ACC112 (cell line): Measurements from ENCODE around the gene TSPAN9.

ENCODE experiments used
- H2AFZ ChIP-seq: fragments of 200-600 bp; sonication (generic); one replicate; pipeline ENCODE4 v1.6.0; 2017; ENCODE audit warnings: antibody characterized with exemption, low read length; ENCODE audit not compliant: unreplicated experiment
- H3K27ac ChIP-seq: fragments of 200-600 bp; sonication (generic); 2 replicates; pipeline ENCODE4 v1.5.1; 2014; ENCODE audit warnings: low read depth, mild to moderate bottlenecking, antibody characterized with exemption, low read length, moderate library complexity
- H3K27me3 ChIP-seq: fragments of 200-600 bp; sonication (generic); 2 replicates; pipeline ENCODE4 v1.6.1; 2014; ENCODE audit warnings: mild to moderate bottlenecking, antibody characterized with exemption, low read length, moderate library complexity, mixed read lengths; ENCODE audit not compliant: insufficient read depth
- H3K36me3 ChIP-seq: fragments of 200-600 bp; sonication (generic); 2 replicates; pipeline ENCODE4 v1.6.1; 2016; ENCODE audit warnings: mild to moderate bottlenecking, antibody characterized with exemption, low read length, moderate library complexity, mixed read lengths; ENCODE audit not compliant: insufficient read depth
- H3K4me1 ChIP-seq: fragments of 200-600 bp; sonication (generic); one replicate; pipeline ENCODE4 v1.6.1; 2016; ENCODE audit warnings: low read length, mixed read lengths; ENCODE audit not compliant: insufficient read depth, unreplicated experiment, control insufficient read depth
- H3K4me3 ChIP-seq: fragments of 200-600 bp; sonication (generic); 2 replicates; pipeline ENCODE4 v1.5.1; 2014; ENCODE audit warnings: mild to moderate bottlenecking, low read depth, low read length
- H3K79me2 ChIP-seq: fragments of 200-600 bp; sonication (generic); one replicate; pipeline ENCODE4 v1.6.0; 2016; ENCODE audit warnings: low read length; ENCODE audit not compliant: control insufficient read depth, unreplicated experiment, insufficient read depth

Gene TSPAN9

GRCh38 chr12:3144495-3144894 lies 67.3 kb downstream of the TSPAN9 start:
- Histone ChIP-seq H3K79me2 (no peaks in the 10 kb centered on the region), H3K36me3 (no peaks in the 10 kb centered on the region), H2AFZ (no peak overlapping the region), H3K27me3 (no peaks in the 10 kb centered on the region), H3K4me3 (no peak overlapping the region), H3K4me1 (no peaks in the 10 kb centered on the region), H3K27ac (no peak overlapping the region)

GRCh38 chr12:3145033-3145432 lies 67.9 kb downstream of the TSPAN9 start:
- no peaks in the 10 kb centered on the region for H3K4me1 ChIP-seq
- no peak overlapping the region for H3K27ac ChIP-seq
- no peaks in the 10 kb centered on the region for H3K79me2 ChIP-seq
- no peak overlapping the region for H2AFZ ChIP-seq
- no peaks in the 10 kb centered on the region for H3K27me3 ChIP-seq
- no peak overlapping the region for H3K4me3 ChIP-seq
- H3K36me3 ChIP-seq: no peaks in the 10 kb centered on the region

GRCh38 chr12:3145546-3146310 lies 68.5 kb downstream of the TSPAN9 start:
- H3K79me2 ChIP-seq: no peaks in the 10 kb centered on the region

GRCh38 chr12:3147260-3147659 lies 70.1 kb downstream of the TSPAN9 start:
- Histone ChIP-seq H3K36me3 (no peaks in the 10 kb centered on the region), H3K27ac (no peak overlapping the region), H3K79me2 (no peaks in the 10 kb centered on the region), H2AFZ (no peak overlapping the region), H3K27me3 (no peaks in the 10 kb centered on the region), H3K4me3 (no peak overlapping the region), H3K4me1 (peaks cover 18% of the 10 kb centered on the region)

More at GRCh38 chr12:3145546-3146310, 68.5 kb downstream of the TSPAN9 start:
- H3K27me3 ChIP-seq: no peaks in the 10 kb centered on the region
- H3K4me1 ChIP-seq: peaks cover 3% of the 10 kb centered on the region
- no peak overlapping the region for H3K4me3 ChIP-seq
- no peak overlapping the region for H2AFZ ChIP-seq
- no peak overlapping the region for H3K27ac ChIP-seq
- H3K36me3 ChIP-seq: no peaks in the 10 kb centered on the region

GRCh38 chr12:3148366-3149000 lies 71.3 kb downstream of the TSPAN9 start:
- H3K4me1 ChIP-seq: peaks cover 18% of the 10 kb centered on the region
- no peaks in the 10 kb centered on the region for H3K79me2 ChIP-seq
- no peak overlapping the region for H3K27ac ChIP-seq
- no peaks in the 10 kb centered on the region for H3K36me3 ChIP-seq
- H3K4me3 ChIP-seq: no peak overlapping the region
- no peak overlapping the region for H2AFZ ChIP-seq
- H3K27me3 ChIP-seq: no peaks in the 10 kb centered on the region

GRCh38 chr12:3149515-3150307 lies 72.5 kb downstream of the TSPAN9 start:
- Histone ChIP-seq H3K79me2 (no peaks in the 10 kb centered on the region), H3K27me3 (no peaks in the 10 kb centered on the region), H3K4me3 (no peak overlapping the region), H3K27ac (no peak overlapping the region), H2AFZ (no peak overlapping the region), H3K36me3 (no peaks in the 10 kb centered on the region), H3K4me1 (peaks cover 18% of the 10 kb centered on the region)

GRCh38 chr12:3150308-3150670 lies 73.1 kb downstream of the TSPAN9 start:
- Histone ChIP-seq H3K36me3 (no peaks in the 10 kb centered on the region), H3K79me2 (no peaks in the 10 kb centered on the region), H3K27ac (no peak overlapping the region), H3K4me3 (no peak overlapping the region), H3K4me1 (peaks cover 18% of the 10 kb centered on the region), H3K27me3 (no peaks in the 10 kb centered on the region), H2AFZ (no peak overlapping the region)

GRCh38 chr12:3150931-3151835 lies 74.0 kb downstream of the TSPAN9 start:
- H3K79me2 ChIP-seq: no peaks in the 10 kb centered on the region

GRCh38 chr12:3152011-3152511 lies 74.9 kb downstream of the TSPAN9 start:
- Histone ChIP-seq H3K27me3 (no peaks in the 10 kb centered on the region), H3K4me1 (peaks cover 18% of the 10 kb centered on the region), H3K36me3 (no peaks in the 10 kb centered on the region), H3K27ac (no peak overlapping the region), H3K4me3 (no peak overlapping the region), H3K79me2 (no peaks in the 10 kb centered on the region), H2AFZ (no peak overlapping the region)

More at GRCh38 chr12:3150931-3151835, 74.0 kb downstream of the TSPAN9 start:
- Histone ChIP-seq H3K4me3 (no peak overlapping the region), H3K27me3 (no peaks in the 10 kb centered on the region), H3K27ac (no peak overlapping the region), H2AFZ (no peak overlapping the region), H3K4me1 (peaks cover 18% of the 10 kb centered on the region), H3K36me3 (no peaks in the 10 kb centered on the region)

- H3K36me3 ChIP-seq: no peaks in the 10 kb centered on the region
- no peaks in the 10 kb centered on the region for H3K27me3 ChIP-seq
- no peaks in the 10 kb centered on the region for H3K79me2 ChIP-seq
- H3K4me3 ChIP-seq: no peak overlapping the region
- no peak overlapping the region for H3K27ac ChIP-seq
- peaks cover 18% of the 10 kb centered on the region for H3K4me1 ChIP-seq
- no peak overlapping the region for H2AFZ ChIP-seq
These were observed 75.7 kb downstream of the TSPAN9 start for GRCh38 chr12:3152892-3153291.
